GM11168 (cell line): ENCODE measurements around the gene IRF7.
"Not testable (repeated sequence)": the region's sequence is repeated elsewhere in the genome, so short reads cannot be mapped to it uniquely, and the experiment has no call there.

Experiments
- in situ Hi-C: fragments of 300-500 bp; cut with MboI; formaldehyde crosslinking; loops from one replicate; pipeline ENCODE4 v1.12.0; 2022; ENCODE audit warnings: low sequenced_read_pairs; ENCODE audit not compliant: unreplicated experiment

IRF7 gene

GRCh38 chr11:615504-616319, at the start of gene IRF7:
TSS of gene IRF7 (minus strand) at chr11:615950. CDS start at chr11:615364, 586 bp downstream.
- in situ Hi-C loops = no loop called here

GRCh38 chr11:665062-665703, 49.4 kb upstream of the IRF7 start:
- in situ Hi-C loops = loop anchor here (5.0 kb wide), 1 partner anchor 63 kb away; no protein-coding TSS in a partner anchor

- in situ Hi-C loops = no loop called here
These were observed 47.0 kb upstream of the IRF7 start for GRCh38 chr11:662689-663274.

GRCh38 chr11:660681-661444, 45.1 kb upstream of the IRF7 start:
- in situ Hi-C loops = no loop called here

GRCh38 chr11:660281-660680, 44.5 kb upstream of the IRF7 start:
- in situ Hi-C loops = no loop called here

- in situ Hi-C loops = no loop called here
These were observed 43.9 kb upstream of the IRF7 start for GRCh38 chr11:659532-660085.

- in situ Hi-C loops = no loop called here
These were observed 42.0 kb upstream of the IRF7 start for GRCh38 chr11:657691-658126.

GRCh38 chr11:656866-657265, 41.1 kb upstream of the IRF7 start:
- in situ Hi-C loops = no loop called here

GRCh38 chr11:656426-656825, 40.7 kb upstream of the IRF7 start:
- in situ Hi-C loops = no loop called here

GRCh38 chr11:655036-655726, 39.4 kb upstream of the IRF7 start:
- in situ Hi-C loops = no loop called here

GRCh38 chr11:654444-654843, 38.7 kb upstream of the IRF7 start:
- in situ Hi-C loops = not testable (repeated sequence)

GRCh38 chr11:653837-654236, 38.1 kb upstream of the IRF7 start:
- in situ Hi-C loops = no loop called here

- in situ Hi-C loops = not testable (repeated sequence)
These were observed 37.4 kb upstream of the IRF7 start for GRCh38 chr11:653136-653535.

- in situ Hi-C loops = no loop called here
These were observed 34.7 kb upstream of the IRF7 start for GRCh38 chr11:650482-650881.

- in situ Hi-C loops = not testable (repeated sequence)
These were observed 32.0 kb upstream of the IRF7 start for GRCh38 chr11:647672-648158.

GRCh38 chr11:646214-646613, 30.5 kb upstream of the IRF7 start:
- in situ Hi-C loops = no loop called here

GRCh38 chr11:645536-645935, 29.8 kb upstream of the IRF7 start:
- in situ Hi-C loops = no loop called here

- in situ Hi-C loops = no loop called here
These were observed 28.3 kb upstream of the IRF7 start for GRCh38 chr11:643849-644738.

GRCh38 chr11:643366-643765, 27.6 kb upstream of the IRF7 start:
- in situ Hi-C loops = no loop called here
